HG02759 (cell line): ENCODE measurements around the gene HSCB.
A peak's percentile ranks its signal among the peaks of the same experiment; 100 is the strongest.
"Not testable (repeated sequence)": the region's sequence is repeated elsewhere in the genome, so short reads cannot be mapped to it uniquely, and the experiment has no call there.

Source experiments
- ATAC-seq: cut with Tn5 transposase; IDR thresholded peaks from one replicate; pipeline ENCODE4 v1.9.1; 2021; ENCODE audit warnings: mild to moderate bottlenecking, moderate library complexity; ENCODE audit not compliant: unreplicated experiment

Gene HSCB

GRCh38 chr22:28788601-28789000 is 46.8 kb downstream of the HSCB start:
- ATAC-seq: no peak

- no peak for ATAC-seq
Observed at GRCh38 chr22:28791124-28791523, 49.3 kb downstream of the HSCB start.

- peak; percentile 74 for ATAC-seq
Observed at GRCh38 chr22:28791841-28792490, 50.1 kb downstream of the HSCB start.

GRCh38 chr22:28792491-28793383 is 50.9 kb downstream of the HSCB start:
- peak; percentile 40 for ATAC-seq

- ATAC-seq: no peak
Observed at GRCh38 chr22:28793976-28794584, 52.2 kb downstream of the HSCB start.

GRCh38 chr22:28795071-28795693 is 53.3 kb downstream of the HSCB start:
- ATAC-seq: no peak

- no peak for ATAC-seq
Observed at GRCh38 chr22:28795932-28796856, 54.4 kb downstream of the HSCB start.

- ATAC-seq: no peak
Observed at GRCh38 chr22:28798810-28799605, 57.2 kb downstream of the HSCB start.

GRCh38 chr22:28799606-28800307 is 57.9 kb downstream of the HSCB start:
- peak; percentile 31 for ATAC-seq

GRCh38 chr22:28800308-28801041 is 58.6 kb downstream of the HSCB start, which contains the start of gene XBP1:
Gene XBP1 (minus strand): TSS chr22:28800569.
- peak; percentile 91 for ATAC-seq

GRCh38 chr22:28801845-28802594 is 60.2 kb downstream of the HSCB start:
- ATAC-seq: no peak

GRCh38 chr22:28802595-28803123 is 60.8 kb downstream of the HSCB start:
- no peak for ATAC-seq

- not testable (repeated sequence) for ATAC-seq
Observed at GRCh38 chr22:28805426-28805825, 63.6 kb downstream of the HSCB start.
